Smooth muscle cell (in vitro differentiated cells): ENCODE results near the gene FBLIM1. TPM values are rescaled to one million over a fixed set of nuclear protein-coding genes. Genes with fewer than 3 reads are reported as not detected.

Experiments used
- DNase-seq: peaks from one replicate; lab custom pipeline; 2025; ENCODE audit not compliant: unreplicated experiment; lab: John Stamatoyannopoulos, UW
- H2AFZ ChIP-seq: fragments of 200-600 bp; sonication (generic); 2 replicates; pipeline ENCODE4 v1.6.0; 2016; ENCODE audit warnings: antibody characterized with exemption, low read depth, mild to moderate bottlenecking
- H3F3A ChIP-seq: fragments of 200-600 bp; sonication (generic); 2 replicates; pipeline ENCODE4 v1.6.0; 2017; ENCODE audit warnings: antibody characterized with exemption, low read depth
- H3K27ac ChIP-seq: fragments of 200-600 bp; sonication (generic); 2 replicates; pipeline ENCODE4 v1.5.1; 2016; ENCODE audit warnings: low read depth, mild to moderate bottlenecking
- H3K27me3 ChIP-seq: fragments of 200-600 bp; sonication (generic); 2 replicates; pipeline ENCODE4 v1.6.1; 2016; ENCODE audit warnings: low read depth, mild to moderate bottlenecking
- H3K36me3 ChIP-seq: fragments of 200-600 bp; sonication (generic); 2 replicates; pipeline ENCODE4 v1.5.1; 2016; ENCODE audit warnings: low read depth
- H3K4me1 ChIP-seq: fragments of 200-600 bp; sonication (generic); 2 replicates; pipeline ENCODE4 v1.5.1; 2016; ENCODE audit warnings: low read depth
- H3K4me2 ChIP-seq: fragments of 200-600 bp; sonication (generic); 2 replicates; pipeline ENCODE4 v1.6.0; 2016; ENCODE audit warnings: mild to moderate bottlenecking
- H3K4me3 ChIP-seq: fragments of 200-600 bp; sonication (generic); 2 replicates; pipeline ENCODE4 v1.5.1; 2016; ENCODE audit warnings: mild to moderate bottlenecking
- H3K79me2 ChIP-seq: fragments of 200-600 bp; sonication (generic); 2 replicates; pipeline ENCODE4 v1.6.0; 2016; ENCODE audit warnings: low read depth, mild to moderate bottlenecking
- H3K9ac ChIP-seq: fragments of 200-600 bp; sonication (generic); 2 replicates; pipeline ENCODE4 v1.6.0; 2016; ENCODE audit warnings: low read depth
- H3K9me3 ChIP-seq: fragments of 200-600 bp; sonication (generic); replicated peaks from 2 replicates; pipeline ENCODE4 v1.5.1; 2016; ENCODE audit warnings: low read depth
- H4K20me1 ChIP-seq: fragments of 200-600 bp; sonication (generic); 2 replicates; pipeline ENCODE4 v1.6.0; 2016; ENCODE audit warnings: low read depth
- CTCF ChIP-seq: fragments of 200-600 bp; sonication (generic); IDR thresholded peaks from 2 replicates; pipeline ENCODE4 v1.5.1; 2017; ENCODE audit warnings: borderline replicate concordance, mild to moderate bottlenecking, antibody characterized with exemption; ENCODE audit not compliant: insufficient read depth, poor library complexity, severe bottlenecking
- WGBS: methylation state at CpG from one replicate; pipeline ENCODE4 v1.1.7; 2016; ENCODE audit warnings: low lambda C conversion rate; 5-methylcytosine and 5-hydroxymethylcytosine counted together
- polyA plus RNA-seq: library from polyadenylated mRNA; unstranded; fragments of >200 nt; fragmentation: Nextera tagmentation; extraction: Ambion mirVana; gene quantifications from 2 replicates; pipeline ENCODE4 v1.2.1, GENCODE V29; 2016
- total RNA-seq: library from RNA; depleted of rRNA; stranded (reverse); fragments of >200 nt; gene quantifications from 2 replicates; pipeline ENCODE4 v1.2.3, GENCODE V29; 2014

FBLIM1 gene
- total and polyA plus RNA-seq, 2 experiments from 2014 or later: 36.7 to 50.8 TPM

GRCh38 chr1:15735304-15736037, 23.1 kb upstream of the FBLIM1 start:
- Histone ChIP-seq H2AFZ (no peak overlapping the region), H3K9ac (no peak overlapping the region), H4K20me1 (no peaks in the 10 kb centered on the region), H3K4me3 (no peak overlapping the region), H3K9me3 (no peaks in the 10 kb centered on the region), H3K27ac (no peak overlapping the region), H3K36me3 (no peaks in the 10 kb centered on the region), H3K4me1 (no peaks in the 10 kb centered on the region), H3K27me3 (no peaks in the 10 kb centered on the region), H3K79me2 (no peaks in the 10 kb centered on the region), H3F3A (no peaks in the 10 kb centered on the region), H3K4me2 (no peak overlapping the region)
- 95% methylated on average over 12 of the region's 12 CpGs for WGBS
- DNase-seq: no peak
- no peak for TF ChIP-seq CTCF

- Histone ChIP-seq H3K27me3 (no peaks in the 10 kb centered on the region), H3K4me1 (peaks cover 4% of the 10 kb centered on the region), H3K36me3 (no peaks in the 10 kb centered on the region), H3K79me2 (no peaks in the 10 kb centered on the region), H3K4me3 (no peak within 1 kb of the TSS), H3K9me3 (no peaks in the 10 kb centered on the region), H3K27ac (no peak within 1 kb of the TSS), H4K20me1 (no peaks in the 10 kb centered on the region), H2AFZ (no peak within 1 kb of the TSS), H3F3A (no peaks in the 10 kb centered on the region), H3K4me2 (no peak within 1 kb of the TSS), H3K9ac (no peak within 1 kb of the TSS)
- DNase-seq: no peak
- WGBS: 95% methylated on average over 32 of the region's 35 CpGs
- no peak for TF ChIP-seq CTCF
These were observed 22.3 kb upstream of the FBLIM1 start, which contains the start of gene SLC25A34 for GRCh38 chr1:15736038-15736891. SLC25A34 (plus strand) TSS chr1:15736258; CDS start chr1:15736486, 228 bp downstream.

DNA sequence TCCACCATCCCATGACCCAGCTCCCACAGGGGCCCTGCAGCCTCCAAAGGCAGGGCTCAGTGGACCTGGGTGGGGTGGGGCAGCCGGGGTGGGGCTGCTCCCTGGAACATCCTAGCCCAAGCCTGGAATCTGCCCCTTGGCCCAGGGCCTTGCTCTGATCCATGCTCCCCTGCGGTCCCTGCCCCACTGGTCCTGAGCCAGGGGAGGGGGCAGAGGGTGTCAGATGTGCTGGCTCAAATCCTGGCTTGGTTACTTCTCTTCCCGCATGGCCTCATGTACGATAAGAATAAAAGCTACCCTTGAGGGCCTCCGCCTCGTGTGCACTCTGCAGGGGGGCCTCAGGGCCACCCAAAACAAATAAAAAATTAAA, 21.7 kb upstream of the FBLIM1 start:
- H3K4me3 ChIP-seq: no peak overlapping the region
- H3F3A ChIP-seq: no peaks in the 10 kb centered on the region
- no peaks in the 10 kb centered on the region for H3K27me3 ChIP-seq
- H3K27ac ChIP-seq: no peak overlapping the region
- DNase-seq: no peak
- H2AFZ ChIP-seq: no peak overlapping the region
- no peak for TF ChIP-seq CTCF
- no peaks in the 10 kb centered on the region for H3K9me3 ChIP-seq
- peaks cover 8% of the 10 kb centered on the region for H3K4me1 ChIP-seq
- H3K79me2 ChIP-seq: no peaks in the 10 kb centered on the region
- no peak overlapping the region for H3K4me2 ChIP-seq
- no peaks in the 10 kb centered on the region for H4K20me1 ChIP-seq
- H3K36me3 ChIP-seq: no peaks in the 10 kb centered on the region
- WGBS: 91% methylated on average over 6 of the region's 6 CpGs
- H3K9ac ChIP-seq: no peak overlapping the region
